ACC112 (cell line): ENCODE data around the gene HS2ST1.

Source experiments
- H2AFZ ChIP-seq: fragments of 200-600 bp; sonication (generic); one replicate; pipeline ENCODE4 v1.6.0; 2017; ENCODE audit warnings: antibody characterized with exemption, low read length; ENCODE audit not compliant: unreplicated experiment
- H3K27ac ChIP-seq: fragments of 200-600 bp; sonication (generic); 2 replicates; pipeline ENCODE4 v1.5.1; 2014; ENCODE audit warnings: low read depth, mild to moderate bottlenecking, antibody characterized with exemption, low read length, moderate library complexity
- H3K27me3 ChIP-seq: fragments of 200-600 bp; sonication (generic); 2 replicates; pipeline ENCODE4 v1.6.1; 2014; ENCODE audit warnings: mild to moderate bottlenecking, antibody characterized with exemption, low read length, moderate library complexity, mixed read lengths; ENCODE audit not compliant: insufficient read depth
- H3K36me3 ChIP-seq: fragments of 200-600 bp; sonication (generic); 2 replicates; pipeline ENCODE4 v1.6.1; 2016; ENCODE audit warnings: mild to moderate bottlenecking, antibody characterized with exemption, low read length, moderate library complexity, mixed read lengths; ENCODE audit not compliant: insufficient read depth
- H3K4me1 ChIP-seq: fragments of 200-600 bp; sonication (generic); one replicate; pipeline ENCODE4 v1.6.1; 2016; ENCODE audit warnings: low read length, mixed read lengths; ENCODE audit not compliant: insufficient read depth, unreplicated experiment, control insufficient read depth
- H3K4me3 ChIP-seq: fragments of 200-600 bp; sonication (generic); 2 replicates; pipeline ENCODE4 v1.5.1; 2014; ENCODE audit warnings: mild to moderate bottlenecking, low read depth, low read length
- H3K79me2 ChIP-seq: fragments of 200-600 bp; sonication (generic); one replicate; pipeline ENCODE4 v1.6.0; 2016; ENCODE audit warnings: low read length; ENCODE audit not compliant: control insufficient read depth, unreplicated experiment, insufficient read depth

The HS2ST1 gene

DNA sequence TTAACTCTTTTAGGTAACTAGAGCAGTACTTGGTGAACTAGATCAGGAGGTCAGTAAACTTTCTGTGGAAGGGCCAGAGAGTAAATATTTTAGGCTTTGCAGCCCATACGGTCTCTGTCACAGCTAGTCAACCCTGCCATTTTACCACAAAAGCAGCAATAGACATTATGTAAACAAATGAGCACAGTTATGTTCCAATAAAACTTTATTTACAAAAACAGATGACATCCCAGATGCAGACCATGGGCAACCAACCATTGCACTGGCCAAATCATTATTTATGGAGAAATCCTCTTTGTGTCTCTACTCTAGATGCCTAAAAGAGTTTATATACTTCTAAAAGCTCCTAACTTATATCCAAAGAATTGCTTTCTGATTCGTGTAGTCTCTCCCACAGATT lies 192.4 kb downstream of the HS2ST1 start:
- Histone ChIP-seq H3K4me3 (no peak overlapping the region), H2AFZ (no peak overlapping the region), H3K27me3 (no peaks in the 10 kb centered on the region), H3K4me1 (peaks cover 7% of the 10 kb centered on the region), H3K79me2 (no peaks in the 10 kb centered on the region), H3K36me3 (no peaks in the 10 kb centered on the region), H3K27ac (no peak overlapping the region)

DNA sequence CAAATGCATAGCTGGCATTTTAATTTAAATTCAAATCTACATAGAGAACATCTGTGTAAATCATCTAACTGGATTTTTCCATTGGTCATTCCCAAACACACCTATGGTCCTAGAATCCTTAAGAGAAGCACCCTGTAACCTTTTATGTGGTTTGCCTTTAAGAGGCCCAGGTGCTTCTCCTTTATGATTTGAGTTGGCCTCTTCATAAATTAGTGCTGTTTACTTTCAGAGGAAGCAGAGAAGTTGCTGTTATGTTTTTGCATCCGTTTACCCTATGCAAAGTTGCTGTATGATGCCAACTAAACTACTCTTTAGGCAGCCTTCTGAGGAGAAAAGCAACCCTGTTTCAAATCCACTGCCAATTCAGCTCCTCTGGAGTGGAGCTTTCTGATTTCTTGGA lies 193.8 kb downstream of the HS2ST1 start:
- no peak overlapping the region for H3K27ac ChIP-seq
- H3K36me3 ChIP-seq: no peaks in the 10 kb centered on the region
- H3K79me2 ChIP-seq: no peaks in the 10 kb centered on the region
- H3K27me3 ChIP-seq: no peaks in the 10 kb centered on the region
- no peak overlapping the region for H2AFZ ChIP-seq
- H3K4me3 ChIP-seq: no peak overlapping the region
- peaks cover 7% of the 10 kb centered on the region for H3K4me1 ChIP-seq

DNA sequence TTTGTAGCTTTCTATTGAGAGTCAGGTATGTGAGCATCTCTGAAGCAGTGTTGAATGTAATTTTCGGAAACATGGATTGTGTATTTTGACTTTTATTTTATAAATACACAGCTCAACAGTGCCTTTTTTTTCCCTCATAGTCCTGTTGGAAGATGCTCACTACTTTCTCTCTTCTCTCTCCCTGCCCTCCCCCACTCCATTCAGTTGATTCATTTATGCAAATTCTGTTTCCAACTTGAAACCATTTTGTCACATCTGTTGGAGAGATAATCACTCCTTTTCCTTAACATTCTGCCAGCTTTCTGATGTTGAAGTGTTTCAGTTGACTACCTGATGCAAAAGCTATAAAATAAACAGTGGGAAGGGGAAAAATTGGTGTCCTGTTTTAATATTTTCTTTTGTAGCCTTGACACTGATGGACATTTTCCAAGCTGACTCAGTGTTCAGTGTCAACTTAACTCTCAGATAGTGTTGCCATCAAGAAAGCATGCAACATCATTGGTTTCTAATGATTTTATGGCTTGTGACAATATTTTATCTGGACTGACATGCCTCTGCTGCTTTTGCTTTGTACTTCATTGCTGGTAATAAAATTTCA lies 194.5 kb downstream of the HS2ST1 start:
- H3K4me3 ChIP-seq: no peak overlapping the region
- H3K36me3 ChIP-seq: no peaks in the 10 kb centered on the region
- peaks cover 7% of the 10 kb centered on the region for H3K4me1 ChIP-seq
- no peak overlapping the region for H3K27ac ChIP-seq
- no peaks in the 10 kb centered on the region for H3K27me3 ChIP-seq
- no peak overlapping the region for H2AFZ ChIP-seq
- H3K79me2 ChIP-seq: no peaks in the 10 kb centered on the region

DNA sequence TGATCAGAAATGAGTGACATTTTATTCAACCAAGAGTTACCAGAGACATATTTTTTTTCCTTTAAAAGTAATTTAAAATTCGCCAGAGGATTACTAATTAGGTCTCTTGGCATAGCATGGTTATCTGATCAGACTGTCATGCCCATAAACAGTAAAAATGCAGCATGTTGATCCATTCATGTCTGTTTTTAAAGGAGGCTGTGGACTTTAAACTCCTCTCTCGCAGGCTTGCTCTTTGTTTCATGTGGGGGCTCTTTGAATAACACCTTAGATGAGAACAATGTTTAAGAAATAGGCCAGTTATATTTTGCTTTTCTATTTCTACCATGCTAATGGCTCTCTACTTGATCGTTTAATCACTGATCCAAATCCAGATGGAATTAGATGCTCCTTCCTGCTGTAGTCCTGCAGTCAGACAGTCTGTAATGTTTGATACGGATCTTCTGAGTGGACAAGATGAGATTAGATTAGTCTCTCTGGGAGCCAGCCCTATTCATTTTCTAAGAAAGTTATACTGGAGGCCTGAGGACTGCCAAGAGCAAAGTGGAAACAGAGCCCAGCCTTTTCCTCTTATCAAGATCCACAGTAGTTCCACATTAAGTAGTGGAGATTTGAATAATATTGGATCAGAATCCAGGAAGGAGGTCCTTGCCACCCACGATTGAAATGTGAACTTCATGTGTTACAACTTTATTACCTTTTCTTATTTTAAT lies 197.4 kb downstream of the HS2ST1 start:
- Histone ChIP-seq H3K79me2 (no peaks in the 10 kb centered on the region), H3K36me3 (no peaks in the 10 kb centered on the region), H2AFZ (no peak overlapping the region), H3K27ac (no peak overlapping the region), H3K4me1 (peaks cover 21% of the 10 kb centered on the region), H3K4me3 (no peak overlapping the region), H3K27me3 (no peaks in the 10 kb centered on the region)

DNA sequence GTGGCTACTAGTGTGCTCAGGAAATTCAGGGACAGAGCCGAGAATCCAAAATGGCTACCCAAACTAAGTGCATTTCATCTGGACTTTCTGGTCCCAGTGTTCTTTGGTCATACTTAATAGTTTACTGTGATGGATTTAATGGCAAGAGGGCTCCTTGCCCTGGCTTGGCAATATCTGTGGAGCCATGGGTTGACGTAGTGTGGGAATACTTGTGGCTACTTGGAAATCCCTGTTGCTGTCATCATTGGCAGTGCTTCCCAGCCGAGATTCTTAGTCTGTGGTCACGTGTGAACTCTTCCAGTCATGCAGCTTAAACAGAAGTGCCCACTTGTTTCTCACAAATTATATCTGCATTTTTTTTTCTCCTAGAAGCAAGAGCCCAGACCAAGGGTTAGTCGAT lies 198.9 kb downstream of the HS2ST1 start:
- Histone ChIP-seq H3K27me3 (no peaks in the 10 kb centered on the region), H3K36me3 (no peaks in the 10 kb centered on the region), H3K27ac (no peak overlapping the region), H3K4me3 (no peak overlapping the region), H3K79me2 (no peaks in the 10 kb centered on the region), H2AFZ (no peak overlapping the region), H3K4me1 (peaks cover 21% of the 10 kb centered on the region)

DNA sequence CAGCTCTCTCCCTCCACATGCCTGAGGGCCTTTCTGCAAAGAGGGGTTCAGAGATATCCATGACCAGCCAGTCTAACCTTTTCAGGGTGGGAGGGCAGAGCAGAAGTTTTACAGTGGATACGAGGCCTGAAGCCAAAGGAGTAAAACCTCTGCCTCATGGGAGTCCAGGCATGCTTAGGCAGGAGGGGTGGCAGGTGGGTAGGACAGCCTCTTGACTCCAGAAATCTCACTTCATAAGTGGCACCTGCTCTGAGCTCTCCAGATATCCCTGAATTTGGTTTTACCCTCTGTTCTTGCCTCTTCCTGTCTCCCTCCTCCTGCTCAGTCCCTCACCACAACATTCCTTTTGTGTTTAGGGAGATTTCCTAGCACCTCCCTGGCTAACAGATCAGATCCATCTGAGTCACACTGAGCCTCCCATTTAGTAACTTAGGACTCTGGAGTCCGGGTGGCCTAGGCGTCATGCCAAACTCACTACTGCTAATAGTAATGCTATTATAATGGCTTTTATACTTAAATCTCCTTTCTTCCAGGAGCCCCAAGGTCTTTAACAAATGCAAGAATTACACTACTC lies 201.0 kb downstream of the HS2ST1 start:
- H3K36me3 ChIP-seq: no peaks in the 10 kb centered on the region
- no peak overlapping the region for H3K4me3 ChIP-seq
- H2AFZ ChIP-seq: no peak overlapping the region
- H3K4me1 ChIP-seq: peaks cover 14% of the 10 kb centered on the region
- no peaks in the 10 kb centered on the region for H3K79me2 ChIP-seq
- no peaks in the 10 kb centered on the region for H3K27me3 ChIP-seq
- no peak overlapping the region for H3K27ac ChIP-seq

DNA sequence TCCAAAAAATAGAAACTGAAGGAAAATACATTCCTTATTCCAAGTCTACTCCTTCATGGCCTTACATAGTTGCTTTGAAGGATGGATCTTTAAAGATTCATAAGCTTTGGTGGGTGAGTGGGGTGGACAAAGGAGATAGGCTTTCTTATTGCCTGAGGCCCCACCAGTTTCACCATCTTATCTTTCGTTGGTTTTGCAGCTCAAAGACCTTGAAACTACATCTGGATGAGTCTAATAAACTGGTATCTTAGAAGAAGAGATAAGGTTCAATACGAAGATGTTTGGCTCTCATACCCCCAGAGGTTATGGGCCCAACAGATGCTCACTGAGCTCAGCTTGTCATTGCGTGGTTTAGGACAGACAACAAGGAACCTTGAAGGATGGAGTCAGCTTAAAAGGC lies 201.5 kb downstream of the HS2ST1 start:
- H3K27ac ChIP-seq: no peak overlapping the region
- no peak overlapping the region for H2AFZ ChIP-seq
- no peaks in the 10 kb centered on the region for H3K36me3 ChIP-seq
- no peaks in the 10 kb centered on the region for H3K27me3 ChIP-seq
- H3K4me3 ChIP-seq: no peak overlapping the region
- H3K4me1 ChIP-seq: peaks cover 14% of the 10 kb centered on the region
- no peaks in the 10 kb centered on the region for H3K79me2 ChIP-seq

DNA sequence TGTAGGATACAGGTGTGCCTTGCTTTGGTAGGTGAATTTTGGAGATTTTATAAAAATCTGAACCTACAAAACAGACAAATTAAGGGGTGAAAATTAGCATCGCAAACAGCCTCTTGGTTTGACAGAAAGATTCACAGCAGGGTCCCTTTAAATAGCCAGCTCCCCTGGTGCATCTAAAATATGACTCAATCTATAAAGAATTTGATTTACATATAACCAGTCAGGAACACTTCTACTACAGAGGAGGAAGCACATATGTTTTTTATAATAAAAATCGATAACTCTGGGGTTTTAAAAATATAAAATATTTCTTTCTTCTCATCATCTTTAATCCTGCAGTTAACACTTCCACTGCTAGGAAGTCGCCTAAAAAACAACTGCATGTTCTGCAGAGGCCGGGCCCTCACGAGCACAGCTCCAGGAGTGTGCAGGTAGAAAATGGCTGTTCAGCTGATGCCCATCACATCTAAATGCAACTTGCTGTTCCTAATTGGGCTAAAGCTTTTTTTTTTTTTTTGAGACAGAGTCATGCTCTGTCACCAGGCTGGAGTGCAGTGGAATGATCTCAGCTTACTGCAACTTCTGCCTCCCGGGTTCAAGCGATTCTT lies 203.4 kb downstream of the HS2ST1 start:
- H3K27ac ChIP-seq: no peak overlapping the region

DNA sequence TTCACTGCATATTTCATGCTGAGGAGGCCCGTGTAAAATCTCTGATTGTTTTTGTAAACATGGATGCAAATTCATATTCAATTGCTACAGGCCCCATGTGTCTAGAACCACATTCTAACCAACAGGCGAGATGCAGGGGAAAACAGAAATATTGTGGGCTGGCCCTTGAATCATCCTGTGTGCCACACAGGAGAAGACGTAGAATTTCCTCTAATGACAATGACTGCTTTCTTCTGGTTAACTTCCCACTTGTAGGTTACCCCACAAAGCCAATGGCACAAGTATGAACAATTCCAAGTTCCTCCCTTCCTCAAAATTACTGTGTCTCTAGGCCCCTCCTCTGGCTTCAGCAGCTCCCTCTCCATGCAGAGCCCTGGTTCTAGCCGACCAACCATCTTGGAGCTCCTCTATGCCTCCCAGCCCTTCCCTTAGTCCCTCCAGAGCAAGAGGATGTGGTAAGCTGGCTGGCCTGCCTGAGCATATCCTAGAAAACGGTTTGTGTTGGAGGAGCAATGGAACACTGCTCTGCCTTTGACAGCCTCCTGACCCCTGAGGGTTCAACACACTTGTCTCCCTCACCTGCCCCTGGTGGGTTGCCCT lies 205.2 kb downstream of the HS2ST1 start:
- H3K79me2 ChIP-seq: no peaks in the 10 kb centered on the region
- H3K4me1 ChIP-seq: peaks cover 14% of the 10 kb centered on the region
- no peaks in the 10 kb centered on the region for H3K36me3 ChIP-seq
- H3K27ac ChIP-seq: no peak overlapping the region
- no peak overlapping the region for H3K4me3 ChIP-seq
- H2AFZ ChIP-seq: no peak overlapping the region
- H3K27me3 ChIP-seq: no peaks in the 10 kb centered on the region

More for the DNA sequence above, 203.4 kb downstream of the HS2ST1 start:
- no peak overlapping the region for H3K4me3 ChIP-seq
- H2AFZ ChIP-seq: no peak overlapping the region
- no peaks in the 10 kb centered on the region for H3K27me3 ChIP-seq
- no peaks in the 10 kb centered on the region for H3K79me2 ChIP-seq
- peaks cover 14% of the 10 kb centered on the region for H3K4me1 ChIP-seq
- no peaks in the 10 kb centered on the region for H3K36me3 ChIP-seq

DNA sequence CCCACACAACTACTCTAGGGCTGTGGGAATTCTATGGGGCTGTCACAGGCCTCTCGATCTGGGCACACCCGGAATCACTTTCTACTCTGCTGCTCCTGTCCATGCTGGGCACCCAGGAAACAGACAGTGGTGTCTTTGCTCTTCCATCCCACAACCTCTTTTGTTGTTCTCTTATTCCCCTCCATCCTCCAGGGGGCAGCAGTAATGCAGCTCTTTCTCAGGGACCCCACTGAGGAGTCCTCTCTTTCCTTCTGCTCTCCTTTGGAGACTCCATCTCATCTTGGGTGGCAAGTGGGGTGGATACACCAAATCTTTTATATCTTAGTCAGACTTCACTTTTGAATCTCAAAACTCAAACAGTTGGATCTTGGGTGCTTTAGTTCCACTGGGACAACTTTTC lies 206.3 kb downstream of the HS2ST1 start:
- no peak overlapping the region for H2AFZ ChIP-seq
- H3K27me3 ChIP-seq: no peaks in the 10 kb centered on the region
- H3K79me2 ChIP-seq: no peaks in the 10 kb centered on the region
- H3K4me3 ChIP-seq: no peak overlapping the region
- peaks cover 5% of the 10 kb centered on the region for H3K4me1 ChIP-seq
- H3K27ac ChIP-seq: no peak overlapping the region
- H3K36me3 ChIP-seq: no peaks in the 10 kb centered on the region
